HCT116 (cell line): ENCODE data around the gene SND1.

Experiments
- RAD21 ChIP-seq: IDR thresholded peaks from 2 replicates; pipeline ENCODE4 v1.6.1; 2012; ENCODE audit warnings: low read depth, mild to moderate bottlenecking
- TF ChIP-seq, protein P1 (sequence below), 3 experiments: fragments of 200-600 bp in 1 of 3; sonication (generic) in 1 of 3; IDR thresholded peaks in 2 of 3; conservative IDR thresholded peaks in 1 of 3; 2 replicates each; pipeline ENCODE4 v1.5.1; 2012 to 2017; ENCODE audit warnings: low read depth in 2 of 3, low read length in 2 of 3, antibody characterized with exemption in 1 of 3, borderline replicate concordance in 1 of 3, control low read depth in 1 of 3, mild to moderate bottlenecking in 1 of 3, mixed read lengths in 1 of 3, mixed run types in 1 of 3, moderate library complexity in 1 of 3; ENCODE audit not compliant: insufficient read depth in 1 of 3

DNA sequence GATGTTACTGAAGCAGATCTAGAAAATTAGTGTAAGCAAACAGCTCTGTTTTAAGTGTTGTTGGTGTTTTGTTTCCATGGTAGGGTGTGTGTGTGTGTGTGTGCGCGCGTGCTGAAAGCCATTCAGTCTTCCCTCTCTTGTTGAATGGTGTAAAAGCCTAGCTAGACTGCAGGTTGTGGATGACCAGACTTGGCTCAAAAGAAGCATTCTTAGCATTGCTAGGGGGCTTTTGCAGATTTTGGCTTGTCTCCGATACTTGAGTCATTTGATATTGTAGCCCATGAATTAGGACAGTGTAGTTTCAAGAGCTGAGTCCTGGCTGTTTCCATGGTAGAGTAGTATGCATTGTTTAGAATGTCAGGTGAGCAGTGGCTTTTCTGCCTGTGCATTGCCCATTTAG, 99.1 kb downstream of the SND1 start:
- TF ChIP-seq, protein P1, sequence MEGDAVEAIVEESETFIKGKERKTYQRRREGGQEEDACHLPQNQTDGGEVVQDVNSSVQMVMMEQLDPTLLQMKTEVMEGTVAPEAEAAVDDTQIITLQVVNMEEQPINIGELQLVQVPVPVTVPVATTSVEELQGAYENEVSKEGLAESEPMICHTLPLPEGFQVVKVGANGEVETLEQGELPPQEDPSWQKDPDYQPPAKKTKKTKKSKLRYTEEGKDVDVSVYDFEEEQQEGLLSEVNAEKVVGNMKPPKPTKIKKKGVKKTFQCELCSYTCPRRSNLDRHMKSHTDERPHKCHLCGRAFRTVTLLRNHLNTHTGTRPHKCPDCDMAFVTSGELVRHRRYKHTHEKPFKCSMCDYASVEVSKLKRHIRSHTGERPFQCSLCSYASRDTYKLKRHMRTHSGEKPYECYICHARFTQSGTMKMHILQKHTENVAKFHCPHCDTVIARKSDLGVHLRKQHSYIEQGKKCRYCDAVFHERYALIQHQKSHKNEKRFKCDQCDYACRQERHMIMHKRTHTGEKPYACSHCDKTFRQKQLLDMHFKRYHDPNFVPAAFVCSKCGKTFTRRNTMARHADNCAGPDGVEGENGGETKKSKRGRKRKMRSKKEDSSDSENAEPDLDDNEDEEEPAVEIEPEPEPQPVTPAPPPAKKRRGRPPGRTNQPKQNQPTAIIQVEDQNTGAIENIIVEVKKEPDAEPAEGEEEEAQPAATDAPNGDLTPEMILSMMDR (IDR thresholded peaks at IDR 0.05 in 2 of 3, conservative IDR thresholded peaks at IDR 0.05 in 1 of 3; ENCODE audit: borderline replicate concordance in 1 of 3, insufficient read depth in 1 of 3, low read depth in 2 of 3, low read length in 2 of 3), result no peak
- TF ChIP-seq RAD21, result no peak
